BLaER1 (cell line): ENCODE data around the gene KLHL24.
A peak's percentile ranks its signal among the peaks of the same experiment; 100 is the strongest.
"Not testable (repeated sequence)": the region's sequence is repeated elsewhere in the genome, so short reads cannot be mapped to it uniquely, and the experiment has no call there.

Experiments
- H3K27ac ChIP-seq: shearing (Covaris generic); formaldehyde crosslinking; 2 replicates; pipeline ENCODE4 v1.8.1; 2022
- H3K27me3 ChIP-seq: shearing (Covaris generic); formaldehyde crosslinking; 2 replicates; pipeline ENCODE4 v1.8.1; 2022
- H3K36me3 ChIP-seq: shearing (Covaris generic); formaldehyde crosslinking; 2 replicates; pipeline ENCODE4 v1.8.1; 2022
- H3K4me1 ChIP-seq: shearing (Covaris generic); formaldehyde crosslinking; 2 replicates; pipeline ENCODE4 v1.8.1; 2022
- H3K4me2 ChIP-seq: shearing (Covaris generic); formaldehyde crosslinking; 2 replicates; pipeline ENCODE4 v1.8.1; 2022
- H3K4me3 ChIP-seq: shearing (Covaris generic); formaldehyde crosslinking; 2 replicates; pipeline ENCODE4 v1.8.1; 2022
- H3K9ac ChIP-seq: shearing (Covaris generic); formaldehyde crosslinking; 2 replicates; pipeline ENCODE4 v1.8.1; 2022
- H3K9me3 ChIP-seq: shearing (Covaris generic); formaldehyde crosslinking; 2 replicates; pipeline ENCODE4 v1.8.1; 2022
- H4K20me1 ChIP-seq: shearing (Covaris generic); formaldehyde crosslinking; 2 replicates; pipeline ENCODE4 v1.8.1; 2022
- Cebpa-rat ChIP-seq: shearing (Covaris generic); IDR thresholded peaks from 2 replicates; pipeline ENCODE4 v1.8.1; 2022

Gene KLHL24

DNA sequence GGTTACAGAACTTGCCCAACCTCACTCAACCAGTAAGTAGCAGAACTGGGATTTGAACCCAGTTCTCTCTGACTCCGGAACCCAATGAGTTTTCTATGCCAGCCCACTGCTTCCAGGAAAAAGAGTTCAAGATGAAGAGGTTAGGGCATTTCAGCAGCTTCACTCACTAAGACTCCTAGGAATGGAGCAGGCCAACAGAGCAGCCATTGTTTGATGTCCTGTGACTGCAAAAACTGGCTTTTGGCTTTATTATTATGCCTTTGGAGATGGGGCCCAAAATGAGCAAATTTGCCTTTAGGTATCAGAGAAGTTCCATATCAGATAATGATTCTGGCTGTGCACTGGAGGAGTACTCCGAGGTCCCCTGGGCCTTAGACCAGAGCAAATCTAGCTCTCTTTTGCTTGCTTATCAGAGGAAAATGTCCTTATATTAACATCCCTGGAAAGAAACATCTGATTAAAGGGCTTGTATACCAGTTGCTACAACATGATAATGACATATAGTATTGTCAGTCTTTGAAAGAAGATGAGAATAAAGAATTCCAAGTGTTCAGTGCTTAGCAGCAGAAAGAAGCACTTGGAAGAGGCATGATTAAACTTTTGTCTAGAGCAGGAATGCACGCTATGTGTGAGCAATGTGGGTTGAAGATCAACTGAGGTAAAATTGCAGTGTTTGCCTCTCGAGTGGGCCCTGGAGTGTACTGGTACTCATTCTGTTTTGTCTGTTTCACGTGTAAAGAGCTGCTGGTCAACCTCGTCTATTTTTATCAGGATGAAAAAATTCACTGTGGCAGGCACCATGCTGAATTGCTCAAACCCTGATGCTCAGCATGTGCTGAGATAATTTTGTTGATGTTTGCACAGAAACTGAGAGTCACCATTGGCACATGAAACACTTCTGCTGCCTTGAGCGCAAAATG lies 21.8 kb upstream of the KLHL24 start:
- Histone ChIP-seq H3K36me3 (no peaks in the 10 kb centered on the region), H3K4me3 (no peak overlapping the region), H3K4me1 (no peaks in the 10 kb centered on the region), H3K27me3 (no peaks in the 10 kb centered on the region), H4K20me1 (no peaks in the 10 kb centered on the region), H3K4me2 (no peak overlapping the region), H3K27ac (no peak overlapping the region), H3K9me3 (no peaks in the 10 kb centered on the region), H3K9ac (no peak overlapping the region)
- no peak for TF ChIP-seq Cebpa-rat

DNA sequence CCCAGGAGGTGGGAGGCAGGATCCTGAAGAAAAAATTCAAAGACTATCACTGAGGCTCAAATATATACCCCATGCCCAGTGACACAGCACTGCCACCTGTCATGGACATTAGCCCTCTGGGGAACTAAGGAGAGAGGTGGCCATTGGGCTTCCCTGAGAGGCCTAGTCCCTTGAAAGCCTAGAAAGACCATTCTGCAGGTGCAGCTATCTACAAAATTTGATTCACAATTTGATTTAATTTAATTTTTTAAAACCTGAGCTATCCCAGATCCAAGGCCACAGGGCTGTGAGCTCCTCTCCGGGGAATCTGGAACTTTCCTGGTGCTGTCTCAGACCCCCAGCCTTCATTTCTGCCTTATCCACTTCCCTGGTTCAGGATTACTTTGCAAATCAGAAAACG lies 16.9 kb upstream of the KLHL24 start:
- Histone ChIP-seq H3K4me3 (no peak overlapping the region), H3K4me2 (no peak overlapping the region), H3K36me3 (no peaks in the 10 kb centered on the region), H3K9me3 (peaks cover 5% of the 10 kb centered on the region; the same call in 1 of the 2 replicates), H3K9ac (no peak overlapping the region), H3K27ac (no peak overlapping the region), H4K20me1 (no peaks in the 10 kb centered on the region), H3K4me1 (no peaks in the 10 kb centered on the region), H3K27me3 (no peaks in the 10 kb centered on the region)
- TF ChIP-seq Cebpa-rat: no peak

DNA sequence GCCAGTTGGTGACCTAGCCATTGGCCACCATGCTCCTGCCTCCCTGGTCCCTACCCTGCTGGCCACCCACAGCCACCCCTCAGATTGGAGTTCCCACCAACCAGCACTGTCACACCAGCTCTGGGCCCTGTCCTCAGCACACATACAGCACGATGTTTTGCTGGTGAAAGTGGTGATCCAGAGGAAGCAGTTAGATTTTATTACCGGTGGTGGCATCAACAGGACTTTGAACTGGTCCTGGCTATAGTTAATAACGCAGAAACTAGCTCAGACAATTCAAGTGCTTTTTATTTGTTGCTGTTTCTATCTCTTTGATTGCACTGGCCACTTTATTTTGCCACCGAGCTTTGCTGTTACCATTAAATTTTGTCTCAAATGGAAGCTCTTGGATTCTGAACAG lies 16.4 kb upstream of the KLHL24 start:
- Histone ChIP-seq H3K4me2 (no peak overlapping the region), H3K4me3 (no peak overlapping the region), H3K27me3 (no peaks in the 10 kb centered on the region), H3K9me3 (peaks cover 5% of the 10 kb centered on the region; the same call in 1 of the 2 replicates), H3K4me1 (no peaks in the 10 kb centered on the region), H4K20me1 (no peaks in the 10 kb centered on the region), H3K27ac (no peak overlapping the region), H3K36me3 (no peaks in the 10 kb centered on the region), H3K9ac (no peak overlapping the region)
- TF ChIP-seq Cebpa-rat: no peak

DNA sequence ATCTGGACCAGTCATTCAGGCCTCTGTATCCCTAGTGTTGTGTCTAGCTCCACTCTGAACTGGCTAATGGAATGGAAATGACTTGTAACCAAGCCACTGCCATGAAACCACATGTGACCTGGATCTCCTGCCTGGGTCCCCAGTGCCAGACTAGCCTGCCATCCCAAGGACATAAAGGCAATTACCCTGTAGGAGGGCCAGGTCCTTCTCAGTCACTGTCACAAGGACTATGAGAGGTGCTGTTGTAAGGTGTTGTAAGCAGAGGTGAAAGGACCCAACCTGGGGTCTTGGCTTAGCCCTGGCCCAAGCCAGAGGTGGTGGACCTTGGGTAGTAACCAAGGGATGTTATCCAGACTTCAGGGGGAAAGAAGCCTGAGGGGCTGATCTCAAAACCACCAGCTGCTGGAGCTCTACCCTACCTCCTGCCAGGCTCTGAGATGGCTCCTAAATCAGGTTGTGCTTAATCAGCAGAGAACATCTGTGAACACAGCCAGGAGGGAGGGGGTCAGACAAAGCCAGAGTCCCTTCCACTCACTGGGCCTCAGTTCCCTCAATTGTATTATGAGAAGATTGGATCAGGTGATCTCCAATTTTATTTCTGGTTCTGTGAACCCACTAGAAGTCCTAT lies 15.7 kb upstream of the KLHL24 start:
- no peaks in the 10 kb centered on the region for H3K4me1 ChIP-seq
- H3K9ac ChIP-seq: no peak overlapping the region
- no peaks in the 10 kb centered on the region for H3K36me3 ChIP-seq
- no peaks in the 10 kb centered on the region for H4K20me1 ChIP-seq
- H3K27me3 ChIP-seq: no peaks in the 10 kb centered on the region
- H3K27ac ChIP-seq: no peak overlapping the region
- TF ChIP-seq Cebpa-rat: no peak
- peaks cover 5% of the 10 kb centered on the region; the same call in 1 of the 2 replicates for H3K9me3 ChIP-seq
- no peak overlapping the region for H3K4me2 ChIP-seq
- no peak overlapping the region for H3K4me3 ChIP-seq

DNA sequence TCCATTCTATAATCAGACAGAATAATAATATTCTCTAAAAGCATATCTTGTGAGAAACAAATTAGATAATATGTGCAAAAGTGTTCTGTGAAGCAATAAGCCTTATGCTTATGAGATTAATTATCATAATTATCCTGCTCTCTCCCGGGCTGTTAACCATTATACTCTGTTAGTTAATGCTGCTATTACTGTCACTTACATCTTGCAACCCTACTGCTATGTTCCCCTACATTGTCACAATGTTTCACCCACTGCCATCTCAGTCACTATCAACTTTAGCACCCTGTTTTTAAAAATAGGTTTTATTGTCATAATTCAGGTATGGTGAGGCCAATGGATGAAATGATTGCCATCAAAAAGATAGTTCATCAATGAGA lies 15.2 kb upstream of the KLHL24 start:
- no peaks in the 10 kb centered on the region for H3K4me1 ChIP-seq
- H3K27ac ChIP-seq: no peak overlapping the region
- no peaks in the 10 kb centered on the region for H4K20me1 ChIP-seq
- TF ChIP-seq Cebpa-rat: no peak
- no peak overlapping the region for H3K9ac ChIP-seq
- H3K4me3 ChIP-seq: no peak overlapping the region
- no peaks in the 10 kb centered on the region for H3K36me3 ChIP-seq
- H3K4me2 ChIP-seq: no peak overlapping the region
- H3K9me3 ChIP-seq: peaks cover 5% of the 10 kb centered on the region; the same call in 1 of the 2 replicates
- no peaks in the 10 kb centered on the region for H3K27me3 ChIP-seq

DNA sequence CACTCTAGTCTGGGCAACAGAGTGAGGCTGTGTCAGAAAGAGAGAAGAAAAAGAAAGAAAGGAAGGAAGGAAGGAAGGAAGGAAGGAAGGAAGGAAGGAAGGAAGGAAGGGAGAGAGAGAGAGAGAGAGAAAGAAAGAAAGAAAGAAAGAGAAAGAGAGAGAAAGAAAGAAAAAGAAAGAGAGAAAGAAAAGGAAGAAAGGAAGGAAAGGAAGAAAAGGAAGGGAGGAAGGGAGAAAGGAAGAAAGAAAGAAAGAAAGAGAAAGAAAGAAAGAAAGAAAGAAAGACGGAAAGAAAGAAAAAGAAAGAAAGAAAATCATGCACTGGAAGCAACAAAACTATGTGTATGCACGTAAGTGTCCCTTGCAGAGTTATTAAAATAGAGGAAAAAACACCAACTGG lies 12.9 kb upstream of the KLHL24 start:
- not testable (repeated sequence) for H4K20me1 ChIP-seq, H3K9me3 ChIP-seq, H3K4me2 ChIP-seq, H3K27me3 ChIP-seq, H3K9ac ChIP-seq, H3K4me3 ChIP-seq, H3K4me1 ChIP-seq, H3K36me3 ChIP-seq, H3K27ac ChIP-seq

DNA sequence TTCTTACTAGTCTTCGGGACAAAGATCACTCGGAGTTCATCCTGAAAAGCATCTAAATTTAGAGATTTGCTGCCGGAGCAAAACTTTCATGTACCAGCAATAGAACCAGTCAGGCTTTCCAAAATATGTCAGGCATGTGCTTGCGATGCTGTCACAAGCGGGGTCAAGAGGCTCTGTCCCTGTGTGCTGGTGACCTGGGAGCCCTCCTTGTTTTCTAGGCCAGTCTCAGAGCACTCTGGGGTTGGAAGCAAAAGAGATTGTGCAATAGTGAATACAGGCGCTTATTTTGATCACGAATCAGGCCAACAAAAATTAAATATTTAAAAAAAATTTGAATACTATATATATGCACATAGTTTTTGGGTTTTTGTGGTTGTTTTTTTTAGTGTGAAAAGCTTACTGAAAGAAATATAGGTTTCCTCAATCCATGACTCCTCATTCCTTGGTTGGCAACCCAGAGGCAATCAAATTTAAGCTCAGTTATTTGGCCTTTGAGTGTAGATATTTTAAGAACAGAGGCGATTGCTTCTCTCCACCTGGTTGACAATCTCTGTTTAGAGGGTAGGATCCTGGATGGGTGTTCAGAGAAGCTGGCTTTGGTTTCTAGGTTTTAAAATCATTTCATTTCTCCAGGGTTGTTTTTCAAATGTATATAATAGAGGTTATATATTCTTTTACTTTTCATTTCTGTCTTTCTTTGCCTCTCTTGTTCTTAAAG lies 8.4 kb upstream of the KLHL24 start:
- H3K4me1 ChIP-seq: no peaks in the 10 kb centered on the region
- H3K4me2 ChIP-seq: no peak overlapping the region
- no peaks in the 10 kb centered on the region for H3K27me3 ChIP-seq
- H3K9ac ChIP-seq: no peak overlapping the region
- H3K9me3 ChIP-seq: no peaks in the 10 kb centered on the region
- 0 out of 2 replicates have a peak, but pooled peaks have one; percentile 46 for TF ChIP-seq Cebpa-rat
- H3K27ac ChIP-seq: no peak overlapping the region
- H3K36me3 ChIP-seq: no peaks in the 10 kb centered on the region
- H4K20me1 ChIP-seq: no peaks in the 10 kb centered on the region
- no peak overlapping the region for H3K4me3 ChIP-seq

DNA sequence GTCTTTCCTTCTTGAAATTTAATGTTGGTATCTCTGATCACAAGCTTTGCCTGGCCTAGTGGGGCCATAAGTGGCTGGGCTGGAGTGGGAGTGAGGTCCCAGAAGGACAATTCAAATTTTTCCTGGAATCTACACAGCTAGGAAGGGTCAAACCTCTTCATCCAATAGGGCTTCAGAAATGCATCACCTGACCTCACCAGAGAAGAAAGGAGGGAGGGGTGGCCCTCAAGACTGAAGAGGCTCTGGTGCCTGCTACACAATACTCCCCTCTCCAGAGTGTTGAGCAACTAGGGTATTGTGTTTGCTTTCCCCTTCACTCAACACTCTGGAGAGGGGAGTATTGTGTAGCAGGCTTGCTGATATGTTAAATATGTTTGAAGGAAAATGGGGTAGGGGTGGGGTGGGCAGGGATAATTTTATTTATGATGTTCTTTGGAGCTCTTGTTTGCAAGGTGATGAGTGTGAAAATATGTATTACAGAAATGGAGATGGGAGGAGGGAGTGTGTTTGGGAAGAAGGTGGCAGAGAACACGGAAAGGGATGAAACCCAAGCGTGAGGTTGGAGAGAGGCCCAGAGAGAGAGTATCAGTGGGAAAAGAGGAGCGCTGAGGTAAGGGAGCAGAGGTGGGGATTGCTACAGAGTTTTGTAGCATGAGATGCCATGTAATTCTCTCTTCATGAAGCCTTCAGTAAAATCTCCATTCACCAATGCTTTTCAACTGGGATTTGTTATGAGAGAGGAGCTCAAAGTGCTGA lies 5.7 kb upstream of the KLHL24 start:
- no peaks in the 10 kb centered on the region for H4K20me1 ChIP-seq
- H3K36me3 ChIP-seq: no peaks in the 10 kb centered on the region
- no peak overlapping the region for H3K9ac ChIP-seq
- H3K27ac ChIP-seq: no peak overlapping the region
- no peaks in the 10 kb centered on the region for H3K9me3 ChIP-seq
- H3K27me3 ChIP-seq: no peaks in the 10 kb centered on the region
- H3K4me3 ChIP-seq: no peak overlapping the region
- peaks cover 2% of the 10 kb centered on the region for H3K4me1 ChIP-seq
- no peak for TF ChIP-seq Cebpa-rat
- no peak overlapping the region for H3K4me2 ChIP-seq

DNA sequence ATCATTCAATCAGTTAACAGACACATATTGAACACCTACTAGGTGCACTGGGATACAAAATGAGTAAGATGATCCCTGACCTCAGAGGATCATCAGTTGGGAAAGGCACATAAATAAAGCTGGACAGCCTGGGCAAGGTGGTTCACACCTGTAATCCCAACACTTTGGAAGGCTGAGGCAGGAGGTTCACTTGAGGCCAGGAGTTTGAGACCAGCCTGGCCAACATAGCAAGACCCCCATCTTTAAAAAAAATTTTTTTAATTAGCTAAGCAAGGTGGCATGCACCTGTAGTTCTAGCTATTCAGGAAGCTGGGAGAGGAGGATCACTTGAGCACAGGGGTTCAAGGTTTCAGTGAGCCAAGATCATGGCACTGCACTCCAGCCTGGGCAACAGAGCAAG lies 3.7 kb upstream of the KLHL24 start:
- Histone ChIP-seq H3K9me3 (no peaks in the 10 kb centered on the region), H3K4me3 (no peak overlapping the region)

DNA sequence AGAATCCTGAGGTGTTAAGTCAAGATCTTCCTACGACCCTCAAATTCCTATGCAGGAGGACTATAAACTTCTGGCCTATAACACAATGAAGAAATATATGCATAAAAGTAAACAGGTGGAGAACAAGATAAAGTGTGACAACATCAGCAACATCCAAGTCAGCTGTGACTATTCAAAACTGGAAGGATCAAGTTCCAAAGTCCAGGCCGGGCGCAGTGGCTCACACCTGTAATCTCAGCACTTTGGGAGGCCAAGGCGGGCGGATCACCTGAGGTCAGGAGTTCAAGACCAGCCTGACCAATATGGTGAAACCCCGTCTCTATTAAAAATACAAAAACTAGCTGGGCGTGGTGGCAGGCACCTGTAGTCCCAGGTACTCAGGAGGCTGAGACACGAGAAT lies 2.7 kb upstream of the KLHL24 start:
- not testable (repeated sequence) for H3K4me2 ChIP-seq, H3K27ac ChIP-seq, H3K9ac ChIP-seq, H3K36me3 ChIP-seq, H3K27me3 ChIP-seq, H3K4me3 ChIP-seq, H3K9me3 ChIP-seq
- Histone ChIP-seq H4K20me1 (peaks cover 11% of the 10 kb centered on the region), H3K4me1 (peaks cover 15% of the 10 kb centered on the region)

More for the DNA sequence above, 3.7 kb upstream of the KLHL24 start:
- Histone ChIP-seq H3K27me3 (no peaks in the 10 kb centered on the region), H4K20me1 (peaks cover 1% of the 10 kb centered on the region), H3K27ac (no peak overlapping the region), H3K4me2 (no peak overlapping the region), H3K4me1 (peaks cover 7% of the 10 kb centered on the region), H3K36me3 (no peaks in the 10 kb centered on the region), H3K9ac (no peak overlapping the region)
- TF ChIP-seq Cebpa-rat: no peak
